ENCODE results near the gene IFFO2.

- no peak for TF ChIP-seq TAF1 (conservative IDR thresholded peaks at IDR 0.05)
- TF ChIP-seq RAD21 (IDR thresholded peaks at IDR 0.05): no peak
- TF ChIP-seq GABPA (IDR thresholded peaks at IDR 0.05 in 1 of 2, conservative IDR thresholded peaks at IDR 0.05 in 1 of 2): no peak
Measured at GRCh38 chr1:18899363-18900049, 57.0 kb downstream of the IFFO2 start.

Data from liver (tissue), 2 donors.